Upper lobe of left lung (tissue), 4 donors: ENCODE results near the gene PTX4.

ENCODE experiments used
- POLR2A ChIP-seq, 4 donors: fragments of 450-650 bp; IDR thresholded peaks; one replicate each; pipeline ENCODE4 v1.5.1; 2016 to 2017; ENCODE audit warnings: antibody characterized with exemption in 4 of 4, mild to moderate bottlenecking in 2 of 4
- TF ChIP-seq, protein P1 (sequence below), 6 experiments: fragments of 450-650 bp in 4 of 6; fragments of 200-600 bp in 2 of 6; sonication (generic) in 2 of 6; IDR thresholded peaks; one replicate each; pipeline ENCODE4 v1.5.1; 2016 to 2019; ENCODE audit warnings: antibody characterized with exemption in 6 of 6

- TF ChIP-seq POLR2A (IDR thresholded peaks at IDR 0.05), result no peak
- TF ChIP-seq, protein P1, sequence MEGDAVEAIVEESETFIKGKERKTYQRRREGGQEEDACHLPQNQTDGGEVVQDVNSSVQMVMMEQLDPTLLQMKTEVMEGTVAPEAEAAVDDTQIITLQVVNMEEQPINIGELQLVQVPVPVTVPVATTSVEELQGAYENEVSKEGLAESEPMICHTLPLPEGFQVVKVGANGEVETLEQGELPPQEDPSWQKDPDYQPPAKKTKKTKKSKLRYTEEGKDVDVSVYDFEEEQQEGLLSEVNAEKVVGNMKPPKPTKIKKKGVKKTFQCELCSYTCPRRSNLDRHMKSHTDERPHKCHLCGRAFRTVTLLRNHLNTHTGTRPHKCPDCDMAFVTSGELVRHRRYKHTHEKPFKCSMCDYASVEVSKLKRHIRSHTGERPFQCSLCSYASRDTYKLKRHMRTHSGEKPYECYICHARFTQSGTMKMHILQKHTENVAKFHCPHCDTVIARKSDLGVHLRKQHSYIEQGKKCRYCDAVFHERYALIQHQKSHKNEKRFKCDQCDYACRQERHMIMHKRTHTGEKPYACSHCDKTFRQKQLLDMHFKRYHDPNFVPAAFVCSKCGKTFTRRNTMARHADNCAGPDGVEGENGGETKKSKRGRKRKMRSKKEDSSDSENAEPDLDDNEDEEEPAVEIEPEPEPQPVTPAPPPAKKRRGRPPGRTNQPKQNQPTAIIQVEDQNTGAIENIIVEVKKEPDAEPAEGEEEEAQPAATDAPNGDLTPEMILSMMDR (IDR thresholded peaks at IDR 0.05), result no peak
Observed at GRCh38 chr16:1508494-1509187, 19.9 kb upstream of the PTX4 start.
